A549 (cell line): Measurements from ENCODE around the gene OSBPL2. TPM values are rescaled to one million over a fixed set of nuclear protein-coding genes. Genes with fewer than 3 reads are reported as not detected.

Source experiments
- ATAC-seq, 2 experiments: fragments of 200-7000 bp in 1 of 2; fragments of >200 bp in 1 of 2; cut with Nextera tagmentation in 1 of 2; cut with Tn5 transposase in 1 of 2; 3 replicates each; pipeline versions ENCODE4 v1.8.0 to v1.9.1; 2018 to 2020; ENCODE audit warnings: mild to moderate bottlenecking in 1 of 2, moderate library complexity in 1 of 2
- CTCF ChIA-PET: fragments of 300-600 bp; sonication (Branson Sonifier 250); formaldehyde crosslinking; extraction: SDS; loops from one replicate; lab custom pipeline; 2021; ENCODE audit warnings: antibody characterized with exemption, inconsistent platforms; lab: Yijun Ruan, JAX
- POLR2A ChIA-PET: fragments of 350-600 bp; formaldehyde crosslinking; extraction: SDS; loops from one replicate; lab custom pipeline; 2021; ENCODE audit warnings: antibody characterized with exemption, inconsistent platforms; lab: Yijun Ruan, JAX
- DNase-seq, 2 experiments: peaks; one replicate each; pipeline versions ENCODE4 v3.0.0 to v3.0.0-alpha.2; 2011 to 2016; ENCODE audit warnings: low read depth in 1 of 2, low spot score in 1 of 2
- FAIRE-seq: peaks from 2 replicates; lab custom pipeline; 2011; peaks lifted over from hg19 to GRCh38; lab: Jason Lieb, UNC
- H3K27ac ChIP-seq, 2 experiments: fragments of >200 bp; sonication (Bioruptor Twin); formaldehyde crosslinking; 3 replicates each; pipeline ENCODE4 v1.5.1; 2016 to 2017
- H3K4me1 ChIP-seq: fragments of >200 bp; sonication (Bioruptor Twin); formaldehyde crosslinking; 3 replicates; pipeline ENCODE4 v1.6.1; 2016
- H3K4me2 ChIP-seq: fragments of >200 bp; sonication (Bioruptor Twin); formaldehyde crosslinking; 3 replicates; pipeline ENCODE4 v1.6.1; 2016
- H3K4me3 ChIP-seq: fragments of >200 bp; sonication (Bioruptor Twin); formaldehyde crosslinking; 3 replicates; pipeline ENCODE4 v1.5.1; 2016
- H3K9me3 ChIP-seq: fragments of >200 bp; sonication (Bioruptor Twin); formaldehyde crosslinking; 3 replicates; pipeline ENCODE4 v1.6.1; 2016
- ATOH8 ChIP-seq: fragments of 250-450 bp; sonication (Bioruptor Pico); IDR thresholded peaks from 2 replicates; pipeline ENCODE4 v1.5.0; 2020; ENCODE audit warnings: low read depth, mild to moderate bottlenecking, moderate library complexity
- CBX2 ChIP-seq: fragments of 200-600 bp; sonication (generic); IDR thresholded peaks from 2 replicates; pipeline ENCODE4 v1.6.1; 2016; ENCODE audit warnings: low read depth, mild to moderate bottlenecking, borderline replicate concordance
- CHD4 ChIP-seq: fragments of 200-600 bp; sonication (generic); IDR thresholded peaks from 2 replicates; pipeline ENCODE4 v1.6.1; 2016; ENCODE audit warnings: antibody characterized with exemption, mild to moderate bottlenecking, borderline replicate concordance
- E2F6 ChIP-seq: IDR thresholded peaks from 2 replicates; pipeline ENCODE4 v1.6.1; 2012; ENCODE audit warnings: low read depth, borderline replicate concordance
- EHF ChIP-seq: fragments of 250-450 bp; sonication (Bioruptor Pico); IDR thresholded peaks from 2 replicates; pipeline ENCODE4 v1.5.0; 2020; ENCODE audit warnings: mild to moderate bottlenecking
- EP300 ChIP-seq, 2 experiments: fragments of >200 bp; sonication (Bioruptor Twin); formaldehyde crosslinking; IDR thresholded peaks; 2 replicates in 1 of 2; 3 replicates in 1 of 2; pipeline ENCODE4 v1.6.1; 2016 to 2017
- ESRRA ChIP-seq: fragments of 150-350 bp; IDR thresholded peaks from 2 replicates; pipeline ENCODE4 v1.6.1; 2014; ENCODE audit warnings: mild to moderate bottlenecking, low read length, borderline replicate concordance
- FOSL2 ChIP-seq, 2 experiments: fragments of 450-650 bp in 1 of 2; fragments of >200 bp in 1 of 2; sonication (Bioruptor Twin) in 1 of 2; formaldehyde crosslinking; IDR thresholded peaks; 2 replicates each; pipeline versions ENCODE4 v1.5.0 to v1.6.1; 2016 to 2020; ENCODE audit warnings: mild to moderate bottlenecking in 1 of 2, moderate library complexity in 1 of 2
- HDAC2 ChIP-seq: fragments of 200-600 bp; sonication (generic); IDR thresholded peaks from 2 replicates; pipeline ENCODE4 v1.6.1; 2016
- HES2 ChIP-seq: fragments of >200 bp; sonication (Bioruptor Twin); formaldehyde crosslinking; IDR thresholded peaks from 2 replicates; pipeline ENCODE4 v1.6.1; 2016
- HMGXB4 ChIP-seq: fragments of 250-450 bp; sonication (Bioruptor Pico); IDR thresholded peaks from 2 replicates; pipeline ENCODE4 v1.5.0; 2021; ENCODE audit warnings: mild to moderate bottlenecking, moderate library complexity, borderline replicate concordance
- HOXA7 ChIP-seq: fragments of 250-450 bp; sonication (Bioruptor Pico); IDR thresholded peaks from 2 replicates; pipeline ENCODE4 v1.5.0; 2020; ENCODE audit warnings: mild to moderate bottlenecking, moderate library complexity
- JUNB ChIP-seq: fragments of >200 bp; sonication (Bioruptor Twin); formaldehyde crosslinking; IDR thresholded peaks from 2 replicates; pipeline ENCODE4 v1.6.1; 2016
- KDM5A ChIP-seq: fragments of 200-600 bp; sonication (generic); IDR thresholded peaks from 2 replicates; pipeline ENCODE4 v1.6.1; 2016; ENCODE audit warnings: antibody characterized with exemption, mild to moderate bottlenecking
- MAX ChIP-seq: IDR thresholded peaks from 2 replicates; pipeline ENCODE4 v1.6.1; 2012
- MAZ ChIP-seq: fragments of 150-350 bp; IDR thresholded peaks from 2 replicates; pipeline ENCODE4 v1.6.1; 2014; ENCODE audit warnings: antibody characterized with exemption, low read depth, low read length, borderline replicate concordance
- NFE2L2 ChIP-seq: fragments of 150-350 bp; conservative IDR thresholded peaks from 2 replicates; pipeline ENCODE4 v1.6.1; 2014; ENCODE audit warnings: low read length
- PBX3 ChIP-seq: IDR thresholded peaks from 2 replicates; pipeline ENCODE4 v1.6.1; 2012
- POLR2A ChIP-seq: IDR thresholded peaks from 2 replicates; pipeline ENCODE4 v1.6.1; 2012; ENCODE audit warnings: mild to moderate bottlenecking, low read length
- RAD21 ChIP-seq, 2 experiments: fragments of >200 bp in 1 of 2; sonication (Bioruptor Twin) in 1 of 2; formaldehyde crosslinking in 1 of 2; IDR thresholded peaks in 1 of 2; conservative IDR thresholded peaks in 1 of 2; 2 replicates in 1 of 2; 3 replicates in 1 of 2; pipeline ENCODE4 v1.6.1; 2012 to 2018; ENCODE audit warnings: inconsistent platforms in 1 of 2
- RCOR1 ChIP-seq: fragments of 150-350 bp; IDR thresholded peaks from 2 replicates; pipeline ENCODE4 v1.6.1; 2014; ENCODE audit warnings: antibody characterized with exemption, low read length, low read depth
- RFX5 ChIP-seq: fragments of 450-650 bp; IDR thresholded peaks from 2 replicates; pipeline ENCODE4 v1.7.1; 2014; ENCODE audit warnings: antibody characterized with exemption, mild to moderate bottlenecking, moderate library complexity
- SMC3 ChIP-seq: fragments of >200 bp; sonication (Bioruptor Twin); formaldehyde crosslinking; IDR thresholded peaks from 3 replicates; pipeline ENCODE4 v1.6.1; 2018; ENCODE audit warnings: inconsistent platforms
- ZC3H11A ChIP-seq: fragments of 450-650 bp; IDR thresholded peaks from 2 replicates; pipeline ENCODE4 v1.6.1; 2014; ENCODE audit warnings: antibody characterized with exemption, mild to moderate bottlenecking
- ZFP36 ChIP-seq: fragments of 450-650 bp; IDR thresholded peaks from 2 replicates; pipeline ENCODE4 v1.6.1; 2014; ENCODE audit warnings: borderline replicate concordance; ENCODE audit not compliant: partially characterized antibody
- WGBS: methylation state at CpG from one replicate; pipeline ENCODE4 v1.1.6; 2017; ENCODE audit errors: missing lambda C conversion rate; 5-methylcytosine and 5-hydroxymethylcytosine counted together
- polyA plus RNA-seq, 4 experiments: library from polyadenylated mRNA; depleted of rRNA in 3 of 4; stranded (reverse); fragments of >200 nt; fragmentation: RNase III in 1 of 4; extraction: RNeasy Plus Mini Kit Qiagen cat#74134 plus additional on column Dnase treatment in 1 of 4; gene quantifications; 2 replicates in 3 of 4; 3 replicates in 1 of 4; pipeline ENCODE4 v1.2.3, GENCODE V29; 2011 to 2017

OSBPL2 gene
- polyA plus RNA-seq, 2 of the 4 experiments (the other 2 are of a cell fraction) = 14.6 to 14.8 TPM

- CTCF ChIA-PET = no interaction called here
- FAIRE-seq = no peak
- no peak overlapping the region for H3K4me3 ChIP-seq
- no peak overlapping the region for H3K4me2 ChIP-seq
- no peak for DNase-seq
- no peaks in the 10 kb centered on the region; the same call in 2 of the 3 replicates for H3K4me1 ChIP-seq
- WGBS = 95% methylated on average over 11 of the region's 34 CpGs
- ATAC-seq = peak in 1 of 2 experiments; percentile 6; a peak in 2 of 6 replicates
- TF ChIP-seq MAX (no peak), JUNB (no peak), ESRRA (no peak), RFX5 (no peak), HDAC2 (no peak)
- POLR2A ChIA-PET = no interaction called here
- H3K9me3 ChIP-seq = no peaks in the 10 kb centered on the region
- no peak overlapping the region for H3K27ac ChIP-seq
Observed at GRCh38 chr20:62337558-62338293, 99.4 kb downstream of the OSBPL2 start.

- Histone ChIP-seq H3K4me2 (no peak overlapping the region), H3K27ac (no peak overlapping the region), H3K4me3 (no peak overlapping the region), H3K4me1 (no peaks in the 10 kb centered on the region; the same call in 2 of the 3 replicates), H3K9me3 (no peaks in the 10 kb centered on the region)
- ATAC-seq = no peak
- CTCF ChIA-PET = interaction anchor here (1.4 to 3.5 kb wide), 2 partner anchors 38 to 44 kb away, joined by 4 to 17 read pairs; no protein-coding TSS in a partner anchor
- WGBS = 93% methylated on average over 13 of the region's 16 CpGs
- POLR2A ChIA-PET = interaction anchor here (0.8 kb wide), 1 partner anchor 12 kb away, joined by 7 read pairs; no protein-coding TSS in a partner anchor
- no peak for TF ChIP-seq POLR2A
- no peak for TF ChIP-seq RAD21 (conservative IDR thresholded peaks at IDR 0.05 in 1 of 2, IDR thresholded peaks at IDR 0.05 in 1 of 2)
- no peak for TF ChIP-seq NFE2L2
- TF ChIP-seq SMC3 = no peak
- no peak for TF ChIP-seq HES2
- no peak for TF ChIP-seq CHD4
- DNase-seq = no peak
- FAIRE-seq = no peak
Observed at GRCh38 chr20:62338294-62338620, 99.9 kb downstream of the OSBPL2 start.

GRCh38 chr20:62339647-62340062, 101.3 kb downstream of the OSBPL2 start:
- 90% methylated on average over 13 of the region's 14 CpGs for WGBS
- Histone ChIP-seq H3K27ac (no peak overlapping the region), H3K9me3 (no peaks in the 10 kb centered on the region), H3K4me2 (no peak overlapping the region), H3K4me3 (no peak overlapping the region), H3K4me1 (no peaks in the 10 kb centered on the region; the same call in 2 of the 3 replicates)
- DNase-seq (no peak), FAIRE-seq (no peak), ATAC-seq (no peak)
- CTCF ChIA-PET = interaction anchor here (0.8 to 3.5 kb wide), 6 partner anchors 9 to 43 kb away, joined by 3 to 17 read pairs (median 4); no protein-coding TSS in a partner anchor
- POLR2A ChIA-PET = no interaction called here
- no peak for TF ChIP-seq PBX3
- no peak for TF ChIP-seq CBX2
- TF ChIP-seq EHF (CRISPR knock-in tag) = no peak
- TF ChIP-seq NFE2L2 = no peak
- no peak for TF ChIP-seq MAZ
- no peak for TF ChIP-seq EP300 (IDR thresholded peaks at IDR 0.05)
- TF ChIP-seq ZC3H11A = no peak
- no peak for TF ChIP-seq RAD21 (conservative IDR thresholded peaks at IDR 0.05 in 1 of 2, IDR thresholded peaks at IDR 0.05 in 1 of 2)
- TF ChIP-seq ATOH8 (CRISPR knock-in tag) = no peak
- no peak for TF ChIP-seq HMGXB4 (CRISPR knock-in tag)
- TF ChIP-seq ZFP36 = no peak
- TF ChIP-seq HOXA7 (CRISPR knock-in tag) = no peak
- no peak for TF ChIP-seq KDM5A
- no peak for TF ChIP-seq RCOR1
- TF ChIP-seq E2F6 = no peak
- TF ChIP-seq FOSL2 (IDR thresholded peaks at IDR 0.05) = no peak
- TF ChIP-seq FOSL2 (CRISPR knock-in tag; IDR thresholded peaks at IDR 0.05) = no peak
